ENCODE data around the gene CNIH3. TPM values are rescaled to one million over a fixed set of nuclear protein-coding genes. Genes with fewer than 3 reads are reported as not detected.
A peak's percentile ranks its signal among the peaks of the same experiment; 100 is the strongest.

The CNIH3 gene
- total RNA-seq, 1 experiment from 2014 or later = 21.4 TPM

- DNase-seq (ENCODE audit: low read depth) = no peak
Measured at GRCh38 chr1:224720216-224720615, 104.1 kb downstream of the CNIH3 start.

- DNase-seq (ENCODE audit: low read depth) = no peak
Measured at GRCh38 chr1:224721000-224721399, 104.9 kb downstream of the CNIH3 start.

DNA sequence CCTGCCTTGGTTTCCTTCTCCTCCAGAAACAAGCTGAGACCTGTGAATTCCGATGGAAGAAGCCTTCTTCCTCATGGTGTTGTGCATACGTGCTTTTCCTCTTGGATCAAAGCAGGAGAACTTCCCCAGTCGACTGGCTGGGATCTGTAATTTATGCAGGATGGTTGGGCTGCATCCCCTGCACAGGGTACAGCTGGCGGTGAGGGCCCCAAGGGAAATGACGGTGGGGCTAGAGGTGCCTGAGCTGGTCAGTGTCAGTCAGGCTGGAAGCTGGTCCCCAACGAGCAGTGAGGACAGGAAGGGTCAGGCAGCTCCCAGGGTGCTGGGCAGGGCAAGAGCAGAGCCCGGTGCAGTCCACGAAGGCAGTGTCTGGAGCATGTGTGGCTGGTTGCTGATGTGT is 106.7 kb downstream of the CNIH3 start:
- DNase-seq (ENCODE audit: low read depth) = no peak

DNA sequence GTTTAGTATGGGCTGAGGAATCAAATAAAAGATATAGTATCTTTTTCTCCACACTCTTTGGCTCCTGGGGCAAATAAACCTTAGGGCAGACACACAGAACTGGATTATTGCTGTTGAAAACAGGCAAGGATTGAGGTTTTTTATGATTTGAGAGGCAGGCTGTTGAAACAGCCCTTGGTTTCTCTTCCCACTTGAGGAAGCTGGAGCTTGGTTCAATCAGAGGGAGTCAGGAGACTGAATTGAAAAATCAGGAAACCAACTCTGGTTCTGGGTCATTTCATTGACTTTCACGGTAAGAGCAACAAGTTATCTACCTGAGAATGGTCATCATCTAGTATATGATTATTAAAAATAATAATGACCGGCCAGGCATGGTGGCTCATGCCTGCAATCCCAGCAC is 108.4 kb downstream of the CNIH3 start:
- no peak for DNase-seq (ENCODE audit: low read depth)

DNA sequence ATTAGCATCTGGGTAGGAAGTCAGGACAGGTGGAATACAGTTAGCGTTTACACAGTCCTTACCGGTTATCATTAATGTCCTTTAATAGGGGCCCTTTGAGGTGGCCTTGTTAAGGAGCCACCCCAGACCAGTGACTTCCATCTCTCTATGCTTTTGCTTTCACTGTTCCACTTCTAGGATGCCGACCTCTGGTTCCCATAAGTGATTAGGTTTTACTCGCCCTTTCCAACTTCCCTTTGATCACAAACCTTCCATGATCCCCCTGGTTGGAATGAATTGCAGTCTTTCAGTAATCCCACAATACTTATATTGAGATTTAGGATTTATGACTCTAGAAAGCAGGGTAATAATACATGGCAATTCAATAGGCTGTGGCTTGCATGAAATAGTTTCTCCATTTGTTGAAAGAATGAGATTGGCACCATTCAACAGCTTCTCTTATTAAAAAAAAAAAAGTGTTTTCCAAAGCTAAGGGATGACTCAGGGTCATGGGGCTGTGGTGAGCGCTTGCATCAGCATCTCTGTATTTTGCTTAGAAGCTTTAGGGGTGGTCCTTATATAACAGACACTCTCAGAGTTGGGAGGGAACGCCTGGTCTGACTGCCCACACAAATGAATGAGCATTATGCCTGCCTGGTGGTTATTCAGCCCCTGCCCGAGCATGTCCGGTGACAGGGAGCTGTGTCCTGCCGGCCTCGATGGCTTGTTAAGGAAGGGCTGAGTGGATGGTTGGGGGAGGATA is 110.5 kb downstream of the CNIH3 start:
- DNase-seq (ENCODE audit: low read depth) = peak; percentile 93

DNA sequence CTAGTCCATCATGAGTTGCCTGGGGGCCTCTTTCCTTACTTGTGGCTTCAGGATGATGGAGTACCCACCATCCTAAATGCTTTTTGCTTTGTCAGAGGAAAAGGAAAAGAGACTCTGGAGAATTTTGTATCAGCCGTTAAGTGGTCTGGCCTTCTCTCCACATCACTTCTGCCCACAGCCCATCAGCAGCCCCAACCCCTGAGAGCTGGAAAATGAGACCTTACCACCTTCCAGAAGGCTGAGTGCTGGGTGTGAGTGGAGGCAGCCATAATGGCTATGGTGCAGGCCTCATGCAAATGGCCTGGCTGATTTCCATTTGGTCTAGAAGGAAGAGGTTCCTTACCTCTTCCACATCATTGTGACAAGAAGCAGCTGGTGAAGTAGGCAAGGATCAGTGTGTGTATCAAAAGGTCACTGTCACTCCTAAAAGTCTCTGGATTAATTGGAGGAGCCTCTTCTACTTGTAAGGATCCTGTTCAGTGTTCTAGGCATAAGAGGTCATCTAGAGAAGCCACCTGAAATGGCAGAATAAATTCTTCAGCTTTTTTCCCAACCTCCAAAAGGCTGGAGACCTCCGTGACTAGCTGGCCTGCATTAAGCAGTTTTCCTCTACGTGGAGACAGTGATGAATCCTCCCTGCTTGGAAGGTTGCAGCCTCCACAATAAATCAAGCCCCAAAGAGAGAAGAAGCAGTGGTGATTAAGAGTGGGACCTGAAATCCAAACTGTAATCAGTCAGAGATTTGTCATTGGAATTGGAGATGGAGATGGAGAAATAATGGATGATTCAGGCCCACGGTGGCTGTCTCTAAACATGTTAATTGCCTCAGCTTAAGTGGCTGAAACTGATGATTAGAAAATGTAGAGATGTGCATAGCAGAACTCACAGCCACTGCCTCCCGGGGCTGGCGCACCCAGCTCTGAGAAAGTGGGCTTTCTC is 111.5 kb downstream of the CNIH3 start:
- DNase-seq (ENCODE audit: low read depth) = peak; percentile 43

GRCh38 chr1:224730540-224730939 is 114.4 kb downstream of the CNIH3 start:
- DNase-seq (ENCODE audit: low read depth) = no peak

DNA sequence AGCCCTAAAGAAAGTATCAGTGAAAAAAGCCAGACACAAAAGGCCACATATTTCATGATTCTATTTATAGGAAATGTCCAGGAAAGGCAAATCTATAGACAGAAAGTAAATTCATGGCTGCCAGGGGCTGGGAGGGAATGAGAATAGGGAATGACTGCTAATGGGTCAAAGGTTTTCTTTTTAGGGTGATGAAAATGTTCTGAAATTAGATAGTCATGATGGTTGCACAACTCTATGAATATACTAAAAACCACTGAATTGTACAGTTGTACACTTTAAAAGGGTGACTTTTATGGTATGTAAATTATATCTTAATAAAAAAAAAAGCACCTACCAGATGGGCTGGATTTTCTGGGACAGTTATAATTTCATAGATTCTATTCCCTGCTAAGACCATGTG is 114.8 kb downstream of the CNIH3 start:
- no peak for DNase-seq (ENCODE audit: low read depth)

GRCh38 chr1:224731633-224732032 is 115.5 kb downstream of the CNIH3 start:
- DNase-seq (ENCODE audit: low read depth) = no peak

DNA sequence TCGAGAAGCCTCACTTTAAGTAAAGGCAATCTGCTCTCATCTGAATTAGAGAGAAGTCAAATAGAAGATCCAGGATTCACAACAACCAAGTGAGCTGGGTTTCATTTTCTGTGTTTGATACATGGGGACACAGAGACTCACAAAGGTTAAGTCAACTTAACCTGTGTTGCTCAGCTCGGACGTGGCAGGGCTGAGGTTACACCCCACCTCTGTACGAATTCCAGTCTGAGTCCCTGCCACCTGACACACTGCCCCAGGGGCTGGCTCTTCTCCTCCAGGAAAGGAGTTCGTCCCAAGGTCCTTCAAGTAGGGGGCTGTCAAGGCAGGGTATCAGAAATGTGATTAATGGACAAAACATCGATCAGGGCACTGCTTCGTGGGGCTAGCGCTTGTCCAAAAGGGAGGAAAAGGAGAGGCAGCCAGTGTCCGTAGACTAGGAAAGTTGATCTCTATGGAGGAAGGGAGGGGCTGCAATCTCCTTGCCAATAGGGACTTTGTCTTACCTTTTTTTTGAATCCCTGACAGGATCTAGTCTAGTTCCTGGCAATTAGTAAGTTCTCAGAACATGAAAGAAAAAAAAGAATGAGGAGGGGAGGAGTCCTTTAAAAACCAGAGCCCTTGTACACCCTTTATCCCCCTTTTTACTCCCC is 116.4 kb downstream of the CNIH3 start:
- DNase-seq (ENCODE audit: low read depth) = peak; percentile 76

GRCh38 chr1:224733027-224733911 is 117.2 kb downstream of the CNIH3 start:
- peak; percentile 88 for DNase-seq (ENCODE audit: low read depth)

- no peak for DNase-seq (ENCODE audit: low read depth)
Measured at GRCh38 chr1:224734261-224734935, 118.3 kb downstream of the CNIH3 start.

DNA sequence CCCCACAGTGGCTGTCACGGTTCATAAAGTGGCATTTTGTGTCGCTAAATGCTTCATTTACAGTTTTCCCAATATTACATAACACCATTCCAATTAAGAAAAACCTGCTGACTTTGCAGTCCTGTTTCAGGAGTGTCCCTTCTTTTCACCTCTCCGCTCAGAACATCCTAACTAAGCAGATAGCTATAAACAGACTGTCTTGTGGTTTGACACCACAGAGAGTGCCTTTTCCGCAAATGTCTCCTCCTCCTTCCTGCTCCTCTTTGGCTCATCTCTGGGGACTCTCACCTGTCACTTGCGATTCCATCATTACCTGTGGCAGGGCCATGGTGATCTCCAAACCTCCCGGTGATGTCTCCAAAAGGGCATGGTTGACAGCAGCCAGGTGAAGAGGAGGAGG is 119.0 kb downstream of the CNIH3 start:
- DNase-seq (ENCODE audit: low read depth) = no peak

GRCh38 chr1:224736619-224737352 is 120.7 kb downstream of the CNIH3 start:
- DNase-seq (ENCODE audit: low read depth) = no peak

DNA sequence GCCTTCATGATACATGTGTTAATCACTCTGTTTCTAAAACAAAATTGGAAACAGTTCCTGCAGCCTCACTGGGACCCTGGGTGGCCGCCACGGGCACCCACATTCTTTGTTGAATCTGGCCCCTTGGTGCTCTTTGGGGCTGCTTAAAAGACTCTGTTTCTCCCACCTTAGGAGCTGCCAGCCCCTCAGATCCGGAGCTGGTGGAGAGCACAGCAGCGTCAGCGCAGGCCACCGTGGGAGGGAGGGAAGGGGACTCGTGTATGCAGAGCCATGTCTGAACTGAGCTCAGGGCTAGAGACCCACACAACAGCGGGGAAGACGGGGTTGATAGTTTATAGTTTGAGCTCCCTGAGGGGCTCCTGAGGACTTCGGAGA is 121.2 kb downstream of the CNIH3 start:
- no peak for DNase-seq (ENCODE audit: low read depth)

GRCh38 chr1:224739303-224739996 is 123.3 kb downstream of the CNIH3 start:
- DNase-seq (ENCODE audit: low read depth) = no peak

DNA sequence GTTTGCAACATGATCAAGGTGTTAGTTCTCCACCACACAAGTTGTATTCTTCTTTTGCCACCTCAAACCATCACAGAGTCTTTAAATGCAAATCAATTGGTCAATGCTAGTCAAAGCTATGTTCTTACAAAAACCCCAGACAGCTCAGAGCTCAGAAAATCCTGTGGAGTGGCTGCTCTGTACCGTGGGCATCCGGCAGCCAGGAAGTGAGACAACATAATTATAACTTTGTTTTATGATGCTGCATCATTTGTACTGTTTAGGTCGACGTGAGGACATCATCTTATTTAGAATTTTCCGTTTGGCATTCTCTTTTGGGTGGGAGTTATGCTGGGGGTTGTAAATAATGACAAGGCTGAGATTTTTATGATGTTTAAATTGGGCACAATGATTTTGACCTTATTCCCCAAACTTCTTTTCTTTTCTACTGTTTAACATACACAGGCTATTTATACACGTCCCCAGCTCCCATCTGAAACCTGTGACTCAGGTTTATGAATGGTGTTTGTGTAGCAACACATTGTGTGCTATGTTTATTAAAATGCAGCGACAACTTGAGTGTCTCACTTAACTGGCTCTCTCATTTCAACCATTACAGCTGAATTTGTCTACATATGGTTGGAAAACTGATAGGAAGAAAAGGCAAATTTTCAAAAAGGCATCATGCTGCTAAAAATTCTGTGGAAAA is 124.0 kb downstream of the CNIH3 start:
- no peak for DNase-seq (ENCODE audit: low read depth)

DNA sequence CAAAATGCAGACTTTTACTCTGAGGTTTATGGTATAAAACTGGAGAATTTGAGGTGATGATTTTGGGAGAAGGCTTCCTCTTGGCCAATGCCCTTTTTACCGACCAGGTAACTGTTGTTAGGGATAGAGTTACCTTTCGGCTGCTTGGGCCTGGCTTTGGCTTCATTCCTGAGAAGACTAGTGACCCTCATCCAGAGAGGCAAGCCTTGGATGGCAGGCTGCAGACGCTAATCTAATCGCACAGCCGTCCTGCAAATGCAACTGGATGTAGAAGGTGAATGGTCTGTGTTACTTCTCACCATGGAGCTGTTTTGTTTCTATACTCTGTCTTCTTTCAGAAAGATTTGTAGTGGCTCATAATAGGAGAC is 124.6 kb downstream of the CNIH3 start:
- DNase-seq (ENCODE audit: low read depth) = no peak

DNA sequence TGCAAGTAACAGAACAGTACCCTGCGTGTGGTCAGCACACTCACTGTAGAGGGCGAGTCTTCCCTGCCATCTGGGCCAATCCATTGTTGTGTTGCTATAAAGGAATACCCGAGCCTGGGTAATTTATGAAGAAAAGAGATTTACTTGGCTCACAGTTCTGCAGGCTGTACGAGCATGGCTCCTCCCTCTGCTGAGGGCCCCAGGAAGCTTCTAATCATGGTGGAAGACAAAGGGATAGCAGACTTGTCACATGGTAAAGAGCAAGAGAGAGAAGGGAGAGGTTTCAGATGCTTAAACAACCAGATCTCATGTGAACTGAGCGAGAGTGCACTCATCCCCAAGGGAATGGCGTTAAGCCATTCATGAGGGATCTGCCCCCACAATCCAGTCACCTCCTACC is 126.2 kb downstream of the CNIH3 start:
- no peak for DNase-seq (ENCODE audit: low read depth)

Measured in M059J (cell line).